GM19238 (cell line): Measurements from ENCODE around the gene ATXN7L2.
A peak's percentile ranks its signal among the peaks of the same experiment; 100 is the strongest.

Experiments
- DNase-seq: peaks from one replicate; pipeline ENCODE4 v3.0.0; 2011; ENCODE audit warnings: low spot score; ENCODE audit not compliant: insufficient read length

ATXN7L2 gene

DNA sequence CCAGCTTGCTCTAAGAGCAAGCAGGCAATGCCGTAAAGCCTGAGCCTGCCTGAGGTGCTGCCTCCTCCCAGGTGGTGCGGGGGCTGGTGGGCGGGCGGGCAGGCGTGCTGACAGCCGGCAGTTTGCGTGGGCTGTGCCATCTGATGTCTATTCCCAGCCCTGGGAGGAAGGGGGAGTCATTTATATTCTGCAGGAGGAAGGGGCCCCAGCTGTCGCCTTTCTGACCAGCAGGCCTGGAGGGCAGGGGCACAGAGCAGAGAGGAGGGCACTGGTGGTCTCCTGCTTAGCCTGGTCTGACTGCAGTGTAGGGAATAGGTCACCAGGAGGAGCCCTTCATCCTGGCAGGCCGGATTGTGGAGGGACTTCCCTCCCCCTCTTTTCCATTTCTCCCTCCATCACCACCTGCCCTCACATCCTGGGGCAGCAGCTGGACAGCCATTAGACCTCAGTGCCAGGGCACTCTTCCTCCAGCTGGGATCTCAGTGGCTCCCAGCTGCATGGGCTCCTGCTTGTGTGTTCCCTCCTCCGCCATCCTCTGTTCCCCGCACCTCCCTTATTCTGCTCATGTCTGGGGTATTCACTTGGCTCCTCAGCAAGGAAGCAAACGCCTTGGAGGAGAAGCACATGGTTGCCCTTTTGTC is 14.6 kb downstream of the ATXN7L2 start:
- DNase-seq: no peak

GRCh38 chr1:109499081-109499480 is 15.4 kb downstream of the ATXN7L2 start:
- no peak for DNase-seq

GRCh38 chr1:109499661-109500536 is 16.2 kb downstream of the ATXN7L2 start:
- no peak for DNase-seq

DNA sequence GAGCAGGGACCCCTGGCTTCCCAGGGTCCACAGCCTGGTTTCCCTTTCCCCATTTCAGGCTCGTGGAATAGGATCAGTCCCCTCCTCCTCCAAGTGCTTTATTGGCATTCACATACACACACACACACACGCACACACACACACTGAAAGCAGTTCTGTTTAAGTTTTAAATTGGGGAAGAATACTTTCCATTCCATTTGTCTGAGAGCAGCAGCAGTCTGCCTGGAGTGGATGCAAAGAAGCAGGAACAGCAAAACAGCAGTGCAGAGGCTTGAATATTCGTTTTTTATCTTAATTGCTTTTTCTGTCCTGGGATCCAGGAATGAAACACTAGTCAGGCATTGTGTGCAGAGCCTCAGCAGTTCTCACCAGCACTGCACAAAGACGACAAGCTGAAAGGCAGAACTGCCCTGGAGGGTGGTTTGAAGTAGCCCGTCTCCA is 17.3 kb downstream of the ATXN7L2 start:
- DNase-seq: no peak

DNA sequence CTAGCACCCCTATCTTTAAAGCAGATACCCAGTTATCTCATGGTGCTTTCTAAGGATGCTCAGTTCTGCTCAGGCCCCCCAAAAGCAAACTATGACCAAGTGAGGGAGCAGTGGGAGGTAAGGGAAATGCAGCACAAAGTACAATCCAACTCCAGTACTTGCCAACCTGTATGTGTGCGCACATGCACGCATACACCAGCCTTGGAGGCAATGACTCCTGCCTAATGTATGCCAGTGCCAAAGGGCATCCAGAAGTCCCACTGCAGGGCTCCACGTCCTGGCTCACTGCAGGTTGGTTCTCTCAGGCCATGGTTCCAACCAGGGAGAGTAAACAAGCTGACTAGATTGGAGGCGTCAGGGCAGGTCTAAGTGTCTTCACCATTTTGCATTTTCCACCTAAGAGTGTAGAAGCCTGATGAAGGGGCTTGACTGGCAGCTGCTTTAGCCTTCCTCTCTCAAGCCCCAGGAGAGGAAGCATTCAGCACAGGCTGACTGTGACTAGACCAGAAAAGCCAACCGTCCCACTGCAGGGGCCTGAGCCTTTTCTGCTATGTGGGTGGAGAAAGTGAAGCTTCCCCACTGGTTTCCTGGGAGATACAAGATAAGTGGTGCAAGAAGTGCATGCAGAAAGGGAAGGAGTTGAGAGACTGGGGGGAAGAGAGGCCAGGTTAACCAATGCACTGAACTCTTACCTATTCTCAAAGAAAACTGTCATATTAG is 18.1 kb downstream of the ATXN7L2 start:
- DNase-seq: no peak

DNA sequence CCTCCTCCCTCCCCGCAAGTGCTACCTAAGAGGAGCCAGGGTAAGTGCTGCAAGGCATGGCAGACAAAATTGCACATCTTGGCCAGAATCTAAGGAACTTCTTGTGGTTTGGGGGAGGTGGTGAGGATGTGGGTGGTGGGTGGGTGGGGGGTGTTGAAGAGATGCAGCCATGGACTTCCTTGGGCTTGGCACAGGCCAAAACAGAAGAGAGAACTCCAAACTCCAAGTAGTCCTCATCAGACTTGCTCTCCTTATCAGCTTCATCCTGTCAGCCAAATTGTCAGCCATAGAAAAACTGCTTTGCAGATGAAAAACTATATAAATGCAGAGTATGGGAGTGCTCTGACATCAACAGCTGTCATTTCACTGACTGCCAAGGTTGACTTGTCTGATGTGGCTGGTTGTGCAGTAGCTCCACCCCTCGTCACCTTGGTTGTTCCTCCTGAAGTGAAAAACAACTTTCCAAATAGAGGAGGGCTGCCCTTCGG is 18.7 kb downstream of the ATXN7L2 start:
- DNase-seq: no peak

- no peak for DNase-seq
These were observed 20.2 kb downstream of the ATXN7L2 start for GRCh38 chr1:109503935-109504334.

DNA sequence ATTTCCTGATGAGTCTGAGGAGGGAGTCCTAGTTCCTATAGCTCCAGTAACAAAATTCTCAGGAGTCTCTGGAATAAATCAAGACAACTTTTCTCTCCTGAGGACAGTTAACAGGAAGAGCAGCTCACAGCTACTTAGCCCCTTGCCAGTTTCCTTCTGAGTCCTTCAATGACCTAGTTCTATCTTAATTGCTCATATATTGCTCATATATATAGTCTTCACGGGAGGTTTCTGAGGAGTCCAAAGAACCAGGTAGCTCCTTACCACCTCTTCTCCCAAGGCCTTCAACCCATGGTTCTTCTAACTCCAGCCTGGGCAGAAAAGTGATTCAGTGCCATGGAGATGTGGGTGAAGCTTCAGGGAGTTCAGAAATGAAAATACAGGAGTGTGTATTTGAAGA is 21.3 kb downstream of the ATXN7L2 start:
- DNase-seq: no peak

DNA sequence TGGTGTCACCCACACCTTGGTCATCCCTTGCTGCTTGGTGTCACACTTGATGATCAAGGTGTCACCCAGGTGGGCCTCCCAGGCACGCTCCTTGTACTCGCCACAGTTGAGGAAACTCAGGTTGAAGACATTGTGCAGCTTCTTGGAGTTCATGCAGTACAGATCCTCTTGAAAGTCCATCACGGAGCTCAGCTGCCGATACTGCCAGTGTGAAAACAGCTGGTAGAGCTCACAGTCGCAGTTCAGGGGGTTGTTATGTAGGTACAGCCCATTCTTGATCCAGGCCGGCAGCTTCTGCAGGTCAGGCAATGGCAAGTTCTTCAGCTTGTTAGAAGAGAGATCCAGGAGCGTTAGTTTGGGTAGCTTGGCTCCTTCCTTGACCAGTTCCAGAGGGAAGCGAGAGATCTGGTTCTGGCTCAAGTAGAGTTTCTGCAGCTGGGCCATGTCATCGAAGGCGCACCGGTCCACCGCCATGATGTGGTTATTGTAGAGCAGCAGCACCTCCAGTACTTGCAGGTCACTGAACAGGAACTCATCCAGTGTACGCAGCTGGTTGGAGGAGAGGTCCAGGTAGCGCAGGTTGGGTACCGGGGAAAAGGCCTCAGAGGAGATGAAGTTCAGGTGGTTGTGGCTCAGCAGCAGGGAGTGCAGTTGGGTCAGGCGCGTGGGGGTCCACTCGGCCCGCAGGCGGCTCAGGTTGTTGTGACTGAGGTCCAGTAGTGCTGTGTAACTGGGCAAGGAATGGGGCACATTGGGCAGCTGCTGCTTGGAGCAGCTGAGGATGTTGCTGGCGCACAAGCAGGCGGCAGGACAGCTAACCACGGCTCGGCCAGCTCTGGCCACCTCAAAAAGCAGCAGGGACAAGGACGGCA is 24.5 kb downstream of the ATXN7L2 start:
- no peak for DNase-seq

GRCh38 chr1:109508873-109509175 is 25.1 kb downstream of the ATXN7L2 start:
- DNase-seq: no peak

DNA sequence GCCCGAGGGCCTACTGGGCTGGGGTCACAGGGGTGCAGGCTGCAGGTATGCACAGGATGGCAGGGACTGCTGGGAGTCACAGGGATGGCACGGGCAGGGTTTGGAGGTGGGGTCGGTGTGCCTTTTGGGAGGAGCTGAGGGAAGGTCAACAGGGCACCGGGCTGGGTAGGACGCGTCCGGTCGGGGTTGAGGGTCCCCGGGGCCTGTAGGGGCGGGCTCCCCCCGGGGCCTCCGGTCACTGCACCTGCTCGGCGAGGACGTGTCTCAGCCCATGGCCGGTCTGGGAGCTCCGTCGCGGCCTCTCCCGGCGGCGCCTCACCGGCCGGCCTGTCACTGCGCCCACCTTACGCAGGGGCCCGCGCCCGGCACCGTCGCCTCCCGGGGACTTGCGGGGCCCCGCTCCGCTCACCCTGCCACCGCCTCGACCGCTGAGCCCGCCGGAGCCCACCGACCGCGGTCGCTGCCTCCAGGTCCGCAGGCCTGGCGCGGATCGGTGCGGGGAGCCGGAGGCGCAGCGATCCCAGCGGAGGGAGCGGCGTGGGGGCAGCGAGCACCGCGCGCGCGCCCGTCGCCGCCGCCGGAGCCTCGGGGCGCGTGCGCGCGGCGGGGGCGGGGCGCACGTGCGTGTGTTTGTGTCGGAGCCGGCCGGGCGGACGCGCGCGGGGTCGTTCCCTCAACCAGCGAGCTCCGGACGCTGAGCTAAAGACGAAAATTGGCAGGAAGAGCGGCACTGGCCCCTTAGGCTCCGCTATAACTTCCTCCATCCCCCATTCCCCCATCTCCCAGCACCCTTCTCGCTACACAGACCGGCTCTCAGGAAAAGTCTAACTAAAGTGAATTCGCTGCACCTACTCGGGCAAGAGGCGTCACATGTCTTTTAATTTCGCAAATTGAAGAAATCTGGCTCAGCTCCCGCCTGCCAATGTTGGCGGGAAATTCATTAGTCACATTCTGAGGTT is 25.8 kb downstream of the ATXN7L2 start, which contains the start of gene AMIGO1:
TSS of gene AMIGO1 (minus strand) at position 552 of the 959 bp plus-strand sequence. CDS start 815 bp downstream, outside the sequence.
- DNase-seq: peak; percentile 74

DNA sequence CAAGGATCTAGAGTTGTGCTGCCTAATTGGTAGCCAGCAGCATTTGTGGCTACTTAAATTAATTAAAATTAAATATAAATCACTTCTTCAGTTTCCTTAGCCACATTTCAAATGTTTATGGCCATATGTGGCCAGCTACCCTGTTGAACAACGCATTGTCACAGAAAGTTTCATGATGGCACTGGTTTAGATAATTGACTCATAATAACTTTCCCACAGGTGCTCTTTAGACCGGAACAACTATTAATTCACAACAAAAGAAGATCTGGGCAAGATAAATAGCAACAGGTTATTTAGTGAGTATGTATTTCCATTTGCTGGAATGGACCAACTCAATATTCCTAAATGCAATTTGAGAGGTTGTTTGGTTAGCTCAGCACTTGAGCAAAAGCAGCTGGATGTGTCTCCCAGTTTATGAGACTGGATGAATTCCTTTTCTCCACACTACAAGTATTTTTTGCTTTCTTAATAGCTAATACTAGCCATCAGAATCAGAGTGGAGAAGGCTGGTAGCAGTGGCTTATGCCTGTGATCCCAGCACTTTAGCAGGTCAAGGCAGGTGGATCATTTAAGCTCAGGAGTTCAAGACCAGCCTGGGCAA is 29.5 kb downstream of the ATXN7L2 start:
- DNase-seq: no peak

GRCh38 chr1:109514846-109515245 is 31.1 kb downstream of the ATXN7L2 start:
- DNase-seq: no peak

DNA sequence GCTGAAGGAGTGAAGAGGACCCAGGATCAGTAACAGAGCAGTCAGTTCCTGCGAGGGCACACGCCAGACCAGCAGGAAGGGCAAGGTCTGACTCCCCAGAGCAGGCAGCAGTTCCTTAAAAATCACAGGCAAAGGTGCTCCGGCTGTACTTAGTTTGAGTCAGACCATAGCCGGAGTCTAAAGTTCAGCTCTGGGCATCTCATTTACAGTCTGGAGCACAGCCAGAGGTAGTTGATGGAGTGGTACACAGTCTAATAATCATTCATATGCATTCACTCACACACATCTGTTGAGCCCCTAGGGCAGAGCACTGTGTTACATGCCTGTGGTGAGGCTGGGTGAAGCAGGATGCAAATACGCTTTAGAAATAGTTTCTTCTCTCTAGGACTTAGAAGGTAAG is 33.2 kb downstream of the ATXN7L2 start:
- DNase-seq: no peak

GRCh38 chr1:109517337-109517736 is 33.6 kb downstream of the ATXN7L2 start:
- no peak for DNase-seq

- DNase-seq: no peak
These were observed 37.6 kb downstream of the ATXN7L2 start for GRCh38 chr1:109521002-109521951.

GRCh38 chr1:109522026-109522425 is 38.3 kb downstream of the ATXN7L2 start:
- DNase-seq: no peak

DNA sequence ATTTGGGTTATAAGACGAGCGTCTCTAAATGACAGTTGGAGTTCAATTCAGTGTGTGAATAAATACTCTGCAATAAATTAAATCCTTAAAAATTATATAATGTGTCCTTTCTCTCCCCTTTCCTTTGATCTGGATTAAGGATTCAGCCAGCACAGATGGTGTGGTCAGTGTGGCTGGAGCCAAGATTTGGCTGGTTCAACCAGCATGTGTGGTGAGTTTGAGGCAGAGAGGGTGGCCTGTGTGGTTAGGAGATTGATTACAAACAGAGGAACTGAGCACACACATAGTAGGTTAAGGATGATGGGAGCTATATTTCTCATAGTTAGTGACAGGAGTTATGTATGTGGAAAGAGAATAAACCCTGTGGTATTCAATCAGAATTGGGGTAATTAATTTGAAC is 40.0 kb downstream of the ATXN7L2 start:
- no peak for DNase-seq
